ENCODE measurements around the gene ATP5MC3. TPM values are rescaled to one million over a fixed set of nuclear protein-coding genes. Genes with fewer than 3 reads are reported as not detected.
A peak's percentile ranks its signal among the peaks of the same experiment; 100 is the strongest.
"Not testable (repeated sequence)": the region's sequence is repeated elsewhere in the genome, so short reads cannot be mapped to it uniquely, and the experiment has no call there.

The ATP5MC3 gene
- total RNA-seq (2012; rRNA removed): 195 and 241 TPM in 2 replicates

DNA sequence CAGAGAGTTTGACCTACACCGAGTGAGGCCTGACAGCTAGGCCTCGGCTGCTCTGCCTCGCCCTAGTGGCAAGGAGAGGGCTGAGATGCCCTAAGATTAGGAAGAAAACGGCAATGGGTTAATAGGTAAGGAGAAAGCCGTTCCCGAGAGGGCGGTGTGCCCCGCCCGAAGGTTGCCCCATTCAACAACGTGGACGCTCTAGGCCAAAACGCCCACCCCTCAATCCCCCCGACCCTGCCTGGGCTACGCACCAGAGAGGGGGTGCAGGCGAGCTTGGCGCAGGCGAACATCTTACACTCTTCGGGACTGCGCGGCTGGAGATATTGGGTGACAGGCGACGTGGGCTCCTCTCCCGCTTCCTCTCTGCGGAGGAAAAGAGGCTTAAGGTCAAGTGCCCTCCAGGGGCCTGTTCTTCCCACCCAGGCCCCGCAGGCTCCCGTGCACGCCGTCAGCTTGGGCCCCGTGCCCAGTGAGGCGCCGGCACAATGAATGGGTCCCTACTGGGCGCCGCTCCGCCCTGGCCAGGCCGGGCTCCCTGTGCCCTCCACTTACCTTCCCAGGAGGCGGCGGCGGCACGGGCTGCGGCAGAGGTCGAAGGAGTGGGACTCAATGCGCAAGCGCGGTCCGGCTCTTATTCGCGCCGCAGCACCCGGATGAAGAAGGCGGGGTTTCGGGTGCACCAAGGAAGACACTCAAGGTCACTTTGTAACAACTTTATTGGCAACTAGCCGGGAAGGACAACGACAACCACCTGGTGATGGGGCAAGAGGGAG lies at the start of gene ATP5MC3:
Gene ATP5MC3, minus strand, starts transcription at position 607 of the 773 bp plus-strand sequence. Its CDS starts 317 bp downstream, at position 290.
- Histone ChIP-seq H3K4me3 (ENCODE audit: low read length) (peak within 1 kb of the TSS; percentile 77), H3K4me1 (ENCODE audit: control insufficient read depth, insufficient read depth, low read length) (peaks cover 10% of the 10 kb centered on the region), H3K9ac (ENCODE audit: low read depth, low read length) (peak within 1 kb of the TSS; percentile 90), H3K4me2 (ENCODE audit: low read length) (peak within 1 kb of the TSS; percentile 81), H3K9me3 (replicated peaks; ENCODE audit: low read length) (no peaks in the 10 kb centered on the region), H3K36me3 (ENCODE audit: insufficient read depth, low read length) (peaks cover 36% of the 10 kb centered on the region), H3K27me3 (ENCODE audit: control insufficient read depth, insufficient read depth, low read length) (no peaks in the 10 kb centered on the region)

DNA sequence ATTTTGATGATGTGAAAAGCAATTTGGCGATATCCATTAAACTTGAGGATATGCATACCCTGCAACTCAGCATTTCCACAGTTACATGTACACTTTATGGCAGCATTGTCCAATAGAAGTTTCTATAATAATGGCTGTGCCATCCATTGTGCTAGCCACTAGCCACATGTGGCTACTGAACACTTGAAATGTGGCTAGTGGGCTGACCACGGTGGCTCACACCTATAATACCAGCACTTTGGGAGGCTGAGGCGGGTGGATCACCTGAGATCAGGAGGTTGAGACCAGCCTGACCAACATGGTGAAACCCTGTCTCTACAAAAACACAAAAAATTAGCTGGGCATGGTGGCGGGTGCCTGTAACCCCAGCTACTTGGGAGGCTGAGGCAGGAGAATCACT lies 47.1 kb upstream of the ATP5MC3 start:
- not testable (repeated sequence) for H3K4me1 ChIP-seq (ENCODE audit: control insufficient read depth, insufficient read depth, low read length); H3K4me2 ChIP-seq (ENCODE audit: low read length); H3K9me3 ChIP-seq (replicated peaks; ENCODE audit: low read length); H3K27me3 ChIP-seq (ENCODE audit: control insufficient read depth, insufficient read depth, low read length); H3K36me3 ChIP-seq (ENCODE audit: insufficient read depth, low read length); H3K9ac ChIP-seq (ENCODE audit: low read depth, low read length); H3K4me3 ChIP-seq (ENCODE audit: low read length)

DNA sequence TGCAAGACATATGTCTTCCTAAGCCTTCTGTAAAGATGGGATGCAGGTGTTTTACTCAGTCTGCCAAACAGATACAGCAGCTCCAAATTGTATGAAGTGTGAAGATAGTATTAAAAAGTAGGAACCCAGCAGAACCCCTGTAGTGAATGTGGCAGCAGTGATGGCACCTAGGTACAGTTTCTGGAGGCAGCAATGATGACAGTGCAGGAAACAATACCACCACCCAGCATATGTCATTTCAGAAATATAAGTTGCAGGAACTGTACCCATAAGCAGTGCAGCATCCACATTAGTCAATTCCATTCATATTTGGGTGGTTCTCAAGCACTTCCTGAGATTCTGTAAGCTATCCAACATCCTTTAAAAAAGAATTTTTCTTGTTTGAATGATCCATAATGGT lies 46.7 kb upstream of the ATP5MC3 start:
- H3K4me2 ChIP-seq (ENCODE audit: low read length): no peak overlapping the region
- no peaks in the 10 kb centered on the region for H3K36me3 ChIP-seq (ENCODE audit: insufficient read depth, low read length)
- H3K4me1 ChIP-seq (ENCODE audit: control insufficient read depth, insufficient read depth, low read length): no peaks in the 10 kb centered on the region
- H3K9ac ChIP-seq (ENCODE audit: low read depth, low read length): no peak overlapping the region
- H3K9me3 ChIP-seq (replicated peaks; ENCODE audit: low read length): no peaks in the 10 kb centered on the region
- H3K27me3 ChIP-seq (ENCODE audit: control insufficient read depth, insufficient read depth, low read length): peaks cover 8% of the 10 kb centered on the region
- no peak overlapping the region for H3K4me3 ChIP-seq (ENCODE audit: low read length)

DNA sequence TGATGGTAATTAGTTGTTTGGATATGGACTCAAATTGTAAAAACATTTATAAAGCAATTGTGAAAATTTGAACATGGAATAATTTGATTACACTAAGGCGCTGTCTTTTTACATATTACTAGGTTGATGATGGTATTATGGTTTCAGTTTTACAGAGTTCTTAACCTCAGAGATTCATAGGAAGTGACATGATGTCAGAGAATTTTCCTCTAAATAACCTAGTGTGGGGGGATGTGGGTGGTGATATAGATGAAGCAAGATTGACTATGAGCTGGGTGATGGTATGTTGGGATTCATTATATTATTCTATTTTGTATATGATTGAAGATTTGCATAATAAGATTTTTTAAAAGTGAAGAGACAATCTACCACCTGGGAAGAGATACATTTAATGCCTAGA lies 45.9 kb upstream of the ATP5MC3 start:
- Histone ChIP-seq H3K27me3 (ENCODE audit: control insufficient read depth, insufficient read depth, low read length) (peaks cover 8% of the 10 kb centered on the region), H3K4me2 (ENCODE audit: low read length) (no peak overlapping the region), H3K4me1 (ENCODE audit: control insufficient read depth, insufficient read depth, low read length) (no peaks in the 10 kb centered on the region), H3K4me3 (ENCODE audit: low read length) (no peak overlapping the region), H3K9ac (ENCODE audit: low read depth, low read length) (no peak overlapping the region), H3K36me3 (ENCODE audit: insufficient read depth, low read length) (no peaks in the 10 kb centered on the region), H3K9me3 (replicated peaks; ENCODE audit: low read length) (no peaks in the 10 kb centered on the region)

DNA sequence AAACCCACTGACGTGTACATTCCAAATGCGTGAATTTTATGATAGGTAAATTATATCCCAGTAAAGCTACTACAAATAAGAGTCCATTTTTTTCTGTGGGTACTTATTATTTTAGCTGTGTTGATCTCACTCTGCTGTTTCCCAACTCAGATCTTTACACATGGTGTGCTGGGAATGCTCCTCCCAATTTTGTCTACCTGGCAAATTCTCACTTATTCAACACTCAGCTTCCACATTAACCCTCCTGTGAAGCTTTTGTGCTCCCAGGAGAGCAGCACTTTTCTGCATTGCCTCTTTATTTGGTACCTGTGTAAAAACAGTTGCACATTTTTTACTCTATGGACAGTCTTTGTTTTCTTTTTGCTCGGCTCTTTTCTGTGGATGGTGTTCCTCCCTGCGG lies 38.6 kb upstream of the ATP5MC3 start:
- Histone ChIP-seq H3K27me3 (ENCODE audit: control insufficient read depth, insufficient read depth, low read length) (peaks cover 24% of the 10 kb centered on the region), H3K36me3 (ENCODE audit: insufficient read depth, low read length) (no peaks in the 10 kb centered on the region), H3K4me2 (ENCODE audit: low read length) (no peak overlapping the region), H3K9ac (ENCODE audit: low read depth, low read length) (no peak overlapping the region), H3K9me3 (replicated peaks; ENCODE audit: low read length) (no peaks in the 10 kb centered on the region), H3K4me3 (ENCODE audit: low read length) (no peak overlapping the region), H3K4me1 (ENCODE audit: control insufficient read depth, insufficient read depth, low read length) (no peaks in the 10 kb centered on the region)

DNA sequence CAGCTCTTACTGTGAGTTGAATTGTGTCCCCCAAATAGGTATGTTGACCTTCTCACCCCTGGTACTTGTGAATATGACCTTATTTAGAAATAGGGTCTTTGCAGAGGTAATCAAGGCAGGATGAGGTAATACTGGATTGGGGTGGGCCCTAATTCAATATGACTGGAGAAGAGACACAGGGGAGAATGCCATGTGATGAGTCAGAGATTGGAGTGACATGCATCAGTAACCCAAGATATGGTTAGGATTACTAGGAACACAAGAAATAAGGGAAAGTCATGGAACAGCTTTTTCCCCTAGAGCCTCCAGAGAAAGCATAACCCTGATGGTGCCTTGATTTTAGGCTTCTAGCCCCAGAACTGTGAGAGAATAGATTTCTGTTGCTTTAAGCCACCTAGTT lies 37.0 kb upstream of the ATP5MC3 start:
- Histone ChIP-seq H3K27me3 (ENCODE audit: control insufficient read depth, insufficient read depth, low read length) (peaks cover 20% of the 10 kb centered on the region), H3K9ac (ENCODE audit: low read depth, low read length) (no peak overlapping the region), H3K4me3 (ENCODE audit: low read length) (no peak overlapping the region), H3K9me3 (replicated peaks; ENCODE audit: low read length) (no peaks in the 10 kb centered on the region), H3K36me3 (ENCODE audit: insufficient read depth, low read length) (no peaks in the 10 kb centered on the region), H3K4me2 (ENCODE audit: low read length) (no peak overlapping the region), H3K4me1 (ENCODE audit: control insufficient read depth, insufficient read depth, low read length) (no peaks in the 10 kb centered on the region)

DNA sequence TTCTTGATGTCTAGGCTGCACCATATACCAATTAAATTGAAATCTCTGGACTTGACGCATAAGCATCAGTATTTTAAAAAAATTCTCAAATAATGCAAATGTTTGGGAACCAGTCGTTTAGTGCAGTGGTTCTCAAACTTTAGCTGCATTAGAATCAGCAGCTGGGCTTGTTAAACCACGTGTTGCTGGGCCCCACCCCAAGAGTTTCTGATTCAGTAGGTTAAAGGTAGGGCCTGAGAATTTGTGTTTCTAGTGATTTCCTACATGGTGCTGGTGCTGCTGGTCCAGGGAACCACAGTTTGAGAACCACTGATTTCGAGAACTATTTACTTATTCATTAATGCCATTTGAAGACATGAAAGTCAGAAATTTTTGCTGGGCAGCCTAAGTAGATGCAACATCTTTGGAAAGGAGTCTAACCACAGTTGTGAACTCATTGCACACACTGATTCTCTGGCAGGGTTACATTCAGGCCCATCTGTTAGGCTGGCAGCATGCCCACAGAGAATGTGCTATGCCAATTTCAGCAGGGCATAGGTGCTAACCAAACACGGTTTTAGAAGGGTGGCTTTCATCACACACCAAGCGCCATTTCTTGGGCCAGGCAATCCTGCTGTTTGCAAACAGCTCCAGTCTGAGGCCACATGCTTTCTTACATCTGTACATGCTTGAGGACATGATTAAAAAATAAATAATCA lies 26.4 kb upstream of the ATP5MC3 start:
- Histone ChIP-seq H3K27me3 (ENCODE audit: control insufficient read depth, insufficient read depth, low read length) (peaks cover 5% of the 10 kb centered on the region), H3K4me3 (ENCODE audit: low read length) (no peak overlapping the region), H3K36me3 (ENCODE audit: insufficient read depth, low read length) (no peaks in the 10 kb centered on the region), H3K4me1 (ENCODE audit: control insufficient read depth, insufficient read depth, low read length) (no peaks in the 10 kb centered on the region), H3K4me2 (ENCODE audit: low read length) (no peak overlapping the region), H3K9me3 (replicated peaks; ENCODE audit: low read length) (no peaks in the 10 kb centered on the region), H3K9ac (ENCODE audit: low read depth, low read length) (no peak overlapping the region)

DNA sequence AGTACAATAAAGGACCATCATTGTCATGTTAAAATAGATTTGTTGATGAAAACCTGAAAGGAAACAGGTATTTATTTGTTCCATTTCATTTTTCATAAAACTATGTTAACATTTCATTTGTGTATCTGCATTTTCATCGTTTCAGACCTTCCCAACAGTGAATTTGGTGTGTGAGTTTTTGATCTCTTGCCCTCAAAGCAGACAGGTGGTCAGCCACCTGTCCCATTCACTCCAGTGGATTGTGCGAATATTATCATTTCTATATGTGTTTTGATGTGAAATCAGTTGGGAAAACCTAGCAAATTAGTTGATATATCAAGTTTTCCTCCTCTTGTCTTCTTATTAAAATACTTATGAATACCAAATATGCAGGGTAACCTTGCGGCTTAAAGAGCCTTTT lies 25.4 kb upstream of the ATP5MC3 start:
- Histone ChIP-seq H3K27me3 (ENCODE audit: control insufficient read depth, insufficient read depth, low read length) (peaks cover 7% of the 10 kb centered on the region), H3K4me1 (ENCODE audit: control insufficient read depth, insufficient read depth, low read length) (no peaks in the 10 kb centered on the region), H3K4me3 (ENCODE audit: low read length) (no peak overlapping the region), H3K9ac (ENCODE audit: low read depth, low read length) (no peak overlapping the region), H3K36me3 (ENCODE audit: insufficient read depth, low read length) (no peaks in the 10 kb centered on the region), H3K4me2 (ENCODE audit: low read length) (no peak overlapping the region), H3K9me3 (replicated peaks; ENCODE audit: low read length) (no peaks in the 10 kb centered on the region)

DNA sequence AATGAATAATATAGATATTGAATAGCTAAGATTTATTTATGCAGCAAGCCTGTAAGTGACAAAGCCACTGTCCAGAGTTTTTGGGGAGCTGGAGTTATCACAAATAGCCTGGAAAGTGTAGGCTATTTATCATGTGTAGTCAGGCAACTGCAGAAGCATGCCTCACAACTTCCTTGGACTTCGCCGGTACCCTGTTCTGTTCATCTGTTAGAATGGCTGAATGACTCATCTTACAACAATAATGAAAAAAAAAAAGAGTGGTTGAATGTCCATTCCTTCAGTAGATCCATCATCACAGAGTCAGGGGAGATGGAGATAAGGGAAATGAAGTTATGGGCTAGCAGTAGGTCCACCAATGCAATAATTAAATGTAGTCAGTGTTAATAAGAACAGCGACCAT lies 24.0 kb upstream of the ATP5MC3 start:
- Histone ChIP-seq H3K9me3 (replicated peaks; ENCODE audit: low read length) (no peaks in the 10 kb centered on the region), H3K27me3 (ENCODE audit: control insufficient read depth, insufficient read depth, low read length) (peaks cover 12% of the 10 kb centered on the region), H3K9ac (ENCODE audit: low read depth, low read length) (no peak overlapping the region), H3K4me1 (ENCODE audit: control insufficient read depth, insufficient read depth, low read length) (no peaks in the 10 kb centered on the region), H3K4me2 (ENCODE audit: low read length) (no peak overlapping the region), H3K4me3 (ENCODE audit: low read length) (no peak overlapping the region), H3K36me3 (ENCODE audit: insufficient read depth, low read length) (no peaks in the 10 kb centered on the region)

DNA sequence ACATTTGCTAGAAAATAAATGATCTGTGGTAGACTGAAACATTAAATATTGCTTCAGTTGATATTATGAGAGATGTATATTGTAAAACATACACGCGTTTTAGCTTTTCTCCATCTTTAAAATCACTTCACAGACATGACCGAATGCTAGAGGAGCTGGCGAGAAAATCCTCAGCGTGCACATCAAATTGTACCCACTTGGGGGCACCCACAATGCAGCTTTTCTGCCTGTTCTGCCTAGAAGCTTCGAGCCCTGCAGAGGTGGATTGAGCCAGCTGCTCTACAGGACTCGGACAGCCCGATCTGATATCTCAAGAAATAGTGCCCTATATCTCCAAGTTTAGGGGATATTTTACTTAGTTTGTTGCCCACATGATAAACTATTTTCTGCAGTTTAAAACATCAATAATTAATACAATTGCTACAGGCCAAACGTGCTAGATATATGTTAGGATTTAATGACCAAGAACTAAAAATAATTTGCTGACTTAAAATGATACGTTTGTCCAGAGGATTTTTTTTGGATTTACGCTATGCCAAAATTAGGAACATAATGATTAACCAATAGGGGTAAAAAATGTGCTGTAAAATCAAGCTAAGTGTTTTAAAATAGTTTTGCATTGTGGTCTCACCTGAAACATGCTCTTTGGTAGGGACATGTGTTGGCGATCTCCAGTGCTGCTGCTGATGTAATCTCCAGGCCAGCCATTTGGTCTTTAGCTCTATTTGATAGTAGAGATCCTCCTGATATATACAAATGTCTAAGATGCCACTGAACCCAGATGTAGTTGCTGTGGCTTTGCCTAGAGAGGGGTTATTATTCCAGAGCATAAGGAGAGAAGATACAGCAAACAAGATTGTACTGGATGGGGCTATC lies 22.3 kb upstream of the ATP5MC3 start:
- H3K9ac ChIP-seq (ENCODE audit: low read depth, low read length): no peak overlapping the region
- H3K4me1 ChIP-seq (ENCODE audit: control insufficient read depth, insufficient read depth, low read length): no peaks in the 10 kb centered on the region
- peaks cover 12% of the 10 kb centered on the region for H3K27me3 ChIP-seq (ENCODE audit: control insufficient read depth, insufficient read depth, low read length)
- H3K4me2 ChIP-seq (ENCODE audit: low read length): no peak overlapping the region
- H3K36me3 ChIP-seq (ENCODE audit: insufficient read depth, low read length): no peaks in the 10 kb centered on the region
- no peak overlapping the region for H3K4me3 ChIP-seq (ENCODE audit: low read length)
- H3K9me3 ChIP-seq (replicated peaks; ENCODE audit: low read length): no peaks in the 10 kb centered on the region

DNA sequence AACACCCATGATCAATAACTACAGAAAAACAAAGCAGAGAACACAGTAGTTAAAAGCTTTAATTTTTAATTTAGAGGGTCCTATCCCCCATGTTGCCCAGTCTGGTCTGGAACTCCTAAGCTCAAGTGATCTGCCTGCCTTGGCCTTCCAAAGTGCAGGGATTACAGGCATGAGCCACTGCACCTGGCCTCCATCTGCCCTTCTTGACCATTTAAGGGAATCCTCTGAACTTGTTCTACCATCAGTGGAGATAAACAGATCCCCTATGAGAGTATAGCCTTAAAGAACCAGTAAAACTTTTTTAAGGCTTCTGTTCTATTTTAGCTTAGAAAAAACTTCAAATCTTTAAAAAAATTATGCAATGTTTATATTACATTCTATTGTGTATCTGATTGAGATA lies 13.5 kb upstream of the ATP5MC3 start:
- peaks cover 3% of the 10 kb centered on the region for H3K27me3 ChIP-seq (ENCODE audit: control insufficient read depth, insufficient read depth, low read length)
- H3K9ac ChIP-seq (ENCODE audit: low read depth, low read length): no peak overlapping the region
- H3K4me2 ChIP-seq (ENCODE audit: low read length): no peak overlapping the region
- H3K36me3 ChIP-seq (ENCODE audit: insufficient read depth, low read length): no peaks in the 10 kb centered on the region
- no peaks in the 10 kb centered on the region for H3K4me1 ChIP-seq (ENCODE audit: control insufficient read depth, insufficient read depth, low read length)
- H3K4me3 ChIP-seq (ENCODE audit: low read length): no peak overlapping the region
- H3K9me3 ChIP-seq (replicated peaks; ENCODE audit: low read length): no peaks in the 10 kb centered on the region
